Activated CD4-positive, alpha-beta T cell treated with anti-CD3 and anti-CD28 coated beads, Interleukin-10, Interleukin-2, amounts not matched to agents 100 ng/mL and 50 ng/mL, durations not matched to agents 16 hours and 8 hours (primary cell): ENCODE results near the gene OTX2.
A peak's percentile ranks its signal among the peaks of the same experiment; 100 is the strongest.

ENCODE experiments used
- DNase-seq: peaks from one replicate; pipeline ENCODE4 v3.0.0-alpha.2; 2020

OTX2 gene

DNA sequence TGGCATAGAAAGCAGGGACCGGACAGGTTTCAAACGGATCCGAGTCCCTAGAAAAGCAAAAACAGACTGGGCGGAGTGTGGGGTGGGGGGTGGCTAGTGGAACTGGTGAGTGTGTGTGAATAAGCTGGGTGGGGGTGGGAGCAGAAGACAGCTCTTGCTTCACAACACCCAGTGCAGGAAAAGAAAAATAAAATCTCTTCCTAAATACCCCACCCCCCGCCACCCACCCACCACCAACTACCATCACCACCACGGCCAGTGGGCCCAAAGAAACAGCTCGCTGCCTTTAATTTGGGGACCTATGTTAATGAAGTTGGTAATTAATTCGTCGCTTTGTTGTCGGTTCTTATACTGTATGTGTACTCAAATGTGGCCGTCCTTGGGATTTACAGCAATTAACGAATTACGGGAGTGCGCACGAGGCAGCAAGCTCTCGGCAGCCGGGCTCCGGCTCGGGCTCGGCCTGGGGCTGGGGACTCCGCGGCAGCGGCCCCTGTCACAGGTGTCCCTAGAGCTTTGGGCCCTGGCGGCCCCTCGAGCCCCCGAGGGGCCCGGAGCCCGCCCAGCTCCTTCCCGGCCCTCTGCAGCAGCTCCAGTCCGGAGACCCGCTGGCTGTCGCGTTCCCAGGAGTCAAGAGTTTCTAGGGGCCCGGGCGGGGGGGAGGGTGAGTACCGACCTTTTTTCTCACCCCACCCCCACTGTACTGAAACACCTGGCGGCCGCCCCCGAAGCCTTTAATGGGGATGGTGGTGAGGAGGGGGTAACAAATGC lies 1.5 kb upstream of the OTX2 start:
- no peak for DNase-seq

DNA sequence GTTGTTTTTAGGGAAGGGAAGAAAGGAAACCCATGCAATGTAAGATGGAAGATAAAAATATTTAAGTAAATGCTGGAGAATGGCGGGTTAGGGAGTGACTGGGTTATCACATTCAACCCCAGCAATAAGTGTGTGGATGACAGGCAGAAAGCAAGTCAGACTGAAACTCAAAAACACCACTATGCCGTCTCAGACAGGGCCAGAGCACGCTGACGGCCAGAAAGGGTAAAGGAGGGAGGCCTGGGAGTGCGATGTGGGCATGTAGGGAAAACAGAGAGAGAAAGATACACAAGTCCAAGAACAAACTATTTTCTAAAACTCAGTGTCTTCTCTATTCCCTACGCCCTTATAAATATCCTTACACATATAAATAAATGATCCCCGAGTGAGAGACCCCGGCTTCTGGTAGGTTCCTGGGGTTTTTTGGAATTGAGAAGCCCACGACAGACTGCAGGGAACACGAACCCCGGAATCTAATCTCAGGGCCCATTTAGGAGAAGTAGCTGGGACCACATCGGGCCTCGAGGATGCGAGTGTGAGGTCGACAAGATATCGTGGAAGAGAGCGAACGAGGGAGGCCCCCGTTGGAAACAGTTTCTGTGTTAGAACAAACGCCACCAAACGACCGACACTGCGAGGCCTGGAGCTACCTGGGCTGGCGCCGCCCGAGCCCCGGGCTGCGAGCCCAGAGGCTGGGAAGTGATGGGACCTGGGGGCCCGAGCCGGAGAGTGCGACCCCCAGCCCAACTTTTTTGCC lies 735 bp upstream of the OTX2 start:
- DNase-seq = peak; percentile 30

GRCh38 chr14:56809270-56810146 lies 771 bp downstream of the OTX2 start:
- DNase-seq = no peak

DNA sequence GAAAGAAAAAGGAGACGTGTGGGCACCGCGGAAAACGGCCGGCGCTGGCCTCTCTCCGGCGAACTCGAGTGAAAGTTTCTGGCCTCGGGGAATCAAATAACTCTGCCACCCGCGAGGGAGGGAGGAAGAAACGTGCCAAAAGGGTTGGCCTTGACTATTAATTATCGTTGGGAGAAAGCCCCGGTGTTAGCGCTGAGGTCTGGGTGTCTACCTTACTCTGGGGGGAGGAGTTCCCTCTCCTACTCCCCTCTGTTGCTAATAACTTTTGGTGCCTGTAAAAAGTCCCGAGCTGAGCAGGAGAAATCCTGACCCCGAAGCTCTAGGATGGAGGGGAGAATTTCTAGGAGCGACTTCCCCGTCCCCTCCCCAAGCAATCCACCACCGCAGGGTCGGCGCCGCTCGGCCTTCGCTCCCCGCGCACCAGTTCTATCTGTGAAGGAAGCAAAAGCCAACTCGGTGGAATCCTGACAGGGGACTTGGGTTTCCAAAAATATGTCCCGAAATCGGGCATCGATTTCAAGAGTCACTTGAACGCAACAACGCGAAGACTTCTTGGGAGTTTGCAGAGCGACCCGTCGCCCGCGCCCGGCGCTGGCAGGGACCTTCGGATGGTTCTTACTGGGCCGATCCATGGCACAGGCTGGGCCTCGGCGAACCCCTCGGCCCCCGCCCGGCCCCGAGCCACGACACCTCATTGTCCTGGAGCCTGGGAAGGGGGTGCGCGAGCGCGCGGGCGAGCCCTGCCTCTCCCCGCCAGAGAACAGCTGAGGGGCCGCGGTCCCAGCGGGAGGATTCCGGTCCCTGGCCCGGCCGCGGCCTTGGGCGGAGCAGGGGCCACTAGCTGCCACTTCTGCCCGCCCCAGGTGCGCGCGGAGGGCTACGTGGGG lies 1.7 kb downstream of the OTX2 start:
- no peak for DNase-seq

- no peak for DNase-seq
These were observed 2.2 kb downstream of the OTX2 start for GRCh38 chr14:56808110-56808382.

DNA sequence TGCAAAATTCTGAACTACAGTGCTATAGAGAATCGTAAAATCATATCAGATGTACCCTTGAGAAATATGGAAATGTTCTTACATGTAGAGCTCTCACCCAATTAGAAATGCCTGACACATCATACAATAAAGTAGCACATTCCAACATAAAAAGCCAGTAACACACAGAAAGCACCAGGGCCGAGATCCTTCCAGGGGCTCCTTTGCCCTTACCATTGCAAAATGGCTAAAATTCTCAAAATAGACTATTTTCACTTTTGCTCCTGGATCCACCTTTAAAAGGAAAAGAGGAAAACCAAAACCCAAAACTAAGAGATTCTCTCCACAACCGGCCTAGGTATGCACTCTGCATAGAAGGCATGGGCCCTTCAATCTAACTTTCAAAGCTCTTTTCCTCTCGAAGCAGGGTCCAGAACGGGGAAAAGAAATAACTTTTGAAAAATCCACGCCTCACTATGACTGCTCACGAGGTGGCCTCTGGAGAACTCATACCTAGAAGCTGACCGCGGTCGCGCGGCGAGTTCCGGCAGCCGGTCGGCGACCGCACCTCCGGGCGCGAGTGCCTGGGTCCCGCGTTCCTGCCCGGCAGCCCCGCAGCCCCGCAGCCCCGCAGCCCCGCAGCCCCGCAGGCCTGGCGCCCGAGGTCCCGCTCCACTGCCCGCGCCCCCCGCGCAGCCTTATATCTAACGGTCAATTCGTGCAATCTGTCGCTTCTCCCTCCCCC lies 2.7 kb downstream of the OTX2 start:
- DNase-seq = no peak

DNA sequence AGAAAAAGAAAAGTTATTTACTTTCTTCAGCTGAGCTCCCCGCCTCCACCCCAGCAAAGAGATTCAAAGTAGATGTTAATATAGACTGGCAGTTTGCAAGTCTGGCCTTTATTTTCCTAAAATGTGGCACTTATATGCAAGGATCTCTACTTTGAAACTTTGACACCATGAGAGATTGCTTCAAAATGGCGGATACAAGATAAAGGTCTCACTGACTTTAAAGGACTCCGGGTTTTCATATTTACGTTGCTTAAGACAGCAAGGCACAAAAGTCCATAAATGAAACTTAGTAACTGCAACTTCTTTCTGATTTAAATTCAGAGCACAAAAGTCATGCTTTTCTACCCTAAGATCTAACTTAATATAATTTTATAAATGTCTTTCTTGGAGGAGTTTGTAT lies 3.5 kb downstream of the OTX2 start:
- DNase-seq = no peak

DNA sequence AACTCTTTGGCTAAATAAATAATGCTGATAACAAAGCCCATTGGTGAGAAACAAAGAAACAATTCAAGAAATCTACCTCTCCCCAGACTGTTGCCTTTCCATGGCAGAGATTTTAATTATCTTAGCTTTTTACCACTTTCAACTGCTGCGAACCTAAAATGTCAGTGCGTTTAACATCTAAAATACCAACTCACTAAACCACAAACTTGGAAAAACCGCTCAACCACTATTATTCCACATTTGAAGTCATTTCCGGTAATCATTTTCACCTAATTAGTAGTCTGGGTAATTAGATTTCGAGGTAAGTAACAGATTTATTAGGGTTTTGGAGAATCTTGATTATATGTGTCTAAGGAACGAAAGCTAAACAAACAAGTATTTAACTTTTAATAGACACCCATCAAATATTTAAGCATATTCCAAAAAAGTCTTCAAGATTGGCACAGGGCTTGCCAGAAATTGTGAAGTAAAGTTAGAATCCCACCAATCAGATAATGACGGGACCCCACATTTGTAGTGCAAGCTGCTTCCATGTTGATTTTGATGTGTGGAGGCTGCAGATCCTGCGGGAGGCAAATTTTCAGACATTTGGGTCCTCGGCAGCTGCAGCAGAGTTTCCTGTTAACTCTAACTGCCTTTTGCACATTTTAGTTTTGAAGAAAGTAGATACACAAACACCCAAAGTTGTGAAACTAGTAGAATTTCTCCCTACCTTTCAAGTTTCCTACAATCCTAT lies 4.1 kb downstream of the OTX2 start:
- DNase-seq = no peak

DNA sequence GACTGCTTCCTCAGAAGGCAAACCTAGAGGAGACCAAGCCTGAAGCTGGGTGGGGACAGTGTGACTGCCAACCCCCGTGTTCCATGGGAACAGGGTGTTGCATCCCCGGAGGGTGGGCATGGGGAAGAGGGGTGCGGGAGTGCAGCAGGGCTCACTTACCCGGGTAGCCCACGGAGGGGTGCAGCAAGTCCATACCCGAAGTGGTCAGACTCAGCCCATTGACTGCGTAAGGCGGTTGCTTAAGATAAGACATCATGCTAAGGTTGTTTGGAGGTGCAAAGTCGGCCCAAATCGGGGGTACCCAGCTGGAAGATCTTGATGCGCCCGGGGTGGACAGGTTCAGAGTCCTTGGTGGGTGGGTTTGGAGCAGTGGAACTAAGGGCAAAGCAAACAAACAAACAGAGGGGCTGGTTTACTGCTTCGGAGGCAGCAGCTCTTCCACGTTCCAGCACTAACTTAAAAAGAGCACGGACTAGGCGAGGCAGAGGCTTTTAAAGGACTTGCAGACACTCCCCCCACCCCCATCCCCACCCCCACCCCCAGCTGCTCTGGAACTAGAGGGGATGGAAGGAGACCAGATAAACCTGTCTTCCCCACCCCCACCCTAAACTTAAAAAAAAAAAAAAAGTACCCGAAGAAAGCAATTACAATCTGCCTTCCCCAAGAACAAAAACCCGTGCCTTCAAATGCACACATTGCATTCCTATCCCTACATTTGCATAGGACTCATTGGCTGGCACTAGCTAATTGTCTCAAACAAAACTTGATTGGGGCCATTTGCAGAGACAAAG lies 4.9 kb downstream of the OTX2 start:
- no peak for DNase-seq

GRCh38 chr14:56803816-56804535 lies 6.3 kb downstream of the OTX2 start:
- no peak for DNase-seq

- no peak for DNase-seq
These were observed 8.4 kb downstream of the OTX2 start for GRCh38 chr14:56801920-56802319.

GRCh38 chr14:56799343-56799645 lies 11.0 kb downstream of the OTX2 start:
- no peak for DNase-seq

DNA sequence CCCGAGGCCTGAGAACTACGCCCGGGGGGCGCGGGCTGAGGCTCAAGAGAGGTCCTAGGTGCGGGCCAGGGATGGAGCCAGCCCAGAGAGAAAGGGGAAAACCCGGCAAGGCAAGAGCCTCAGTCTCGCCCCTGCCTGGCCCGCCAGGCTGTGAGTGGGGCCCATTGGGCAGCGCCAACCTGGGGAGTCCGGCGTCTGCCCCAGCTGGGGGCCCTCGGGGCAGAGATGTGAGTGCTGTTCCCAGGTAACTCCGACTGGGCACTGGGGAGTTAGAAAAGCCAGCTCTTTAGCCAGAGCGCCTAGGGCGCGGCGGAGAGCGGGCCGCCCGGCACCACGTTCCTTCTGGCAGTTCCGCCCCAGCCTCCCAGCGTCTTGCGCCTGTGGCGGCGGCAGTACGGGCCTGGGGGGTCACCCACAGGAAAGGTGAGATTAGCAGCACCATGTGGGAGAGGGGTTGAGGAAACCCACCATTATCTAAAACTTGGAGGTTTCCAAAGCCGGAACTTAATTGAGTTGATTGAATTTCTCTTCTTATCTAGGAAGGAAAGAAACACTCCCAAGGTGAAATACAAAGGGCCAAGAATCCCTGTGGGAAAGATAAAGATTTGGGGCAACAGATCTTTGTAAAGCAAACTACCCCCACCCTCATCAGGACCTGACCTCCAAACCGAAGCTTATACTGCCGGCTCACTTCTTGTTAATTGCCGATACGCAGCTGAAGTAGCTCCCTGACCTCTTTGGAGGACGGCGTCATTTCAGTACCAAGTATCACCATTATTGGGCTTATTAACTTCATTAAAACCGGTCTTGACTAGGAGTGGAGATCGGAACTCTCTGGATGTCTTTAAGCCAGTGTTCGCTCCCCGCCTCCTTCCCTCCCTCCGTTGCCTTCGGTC lies 11.6 kb downstream of the OTX2 start:
- no peak for DNase-seq

DNA sequence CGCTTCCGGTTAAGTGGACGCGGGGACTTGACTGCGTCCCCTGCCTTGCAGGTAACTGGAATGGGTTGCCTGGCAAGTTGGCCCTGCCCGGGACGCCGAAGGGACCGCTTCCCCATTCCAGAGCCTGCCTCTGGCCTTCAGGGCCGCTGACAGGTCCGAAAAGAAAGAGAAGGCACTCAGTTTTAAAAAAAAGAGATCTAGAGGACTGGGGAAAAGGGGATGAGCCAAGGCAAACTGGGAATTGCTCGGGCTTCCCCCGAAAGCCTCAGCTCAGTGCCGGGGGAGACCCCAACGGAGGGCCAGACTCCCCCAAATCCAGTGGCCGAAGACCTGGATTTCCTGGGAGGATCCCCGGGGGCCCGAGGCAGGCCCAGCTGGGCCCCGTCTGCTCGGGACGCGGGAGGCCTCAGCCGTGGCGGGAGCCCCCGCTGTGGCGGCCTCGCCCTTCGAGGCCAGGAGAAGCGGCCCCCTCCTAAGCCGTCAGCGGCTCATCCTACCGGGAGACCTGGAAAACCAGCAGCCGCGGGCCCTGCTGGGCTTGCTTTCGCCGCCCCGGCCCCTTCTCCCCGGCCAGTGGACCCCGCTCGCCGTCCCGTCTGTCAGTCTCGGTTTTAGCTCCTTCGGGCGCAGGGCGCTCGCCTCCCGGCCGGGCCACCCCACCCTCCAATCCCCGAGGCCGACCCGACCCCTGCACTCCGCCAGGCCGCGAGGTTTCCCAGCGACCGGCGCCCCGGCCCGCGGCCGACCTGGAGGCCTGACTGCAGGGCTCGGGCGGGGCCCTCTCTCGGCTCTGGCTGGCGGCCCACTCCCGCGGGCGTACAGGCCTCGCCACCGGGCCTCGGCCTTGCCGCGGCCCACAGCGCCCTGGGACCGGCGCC lies 12.5 kb downstream of the OTX2 start:
- no peak for DNase-seq

DNA sequence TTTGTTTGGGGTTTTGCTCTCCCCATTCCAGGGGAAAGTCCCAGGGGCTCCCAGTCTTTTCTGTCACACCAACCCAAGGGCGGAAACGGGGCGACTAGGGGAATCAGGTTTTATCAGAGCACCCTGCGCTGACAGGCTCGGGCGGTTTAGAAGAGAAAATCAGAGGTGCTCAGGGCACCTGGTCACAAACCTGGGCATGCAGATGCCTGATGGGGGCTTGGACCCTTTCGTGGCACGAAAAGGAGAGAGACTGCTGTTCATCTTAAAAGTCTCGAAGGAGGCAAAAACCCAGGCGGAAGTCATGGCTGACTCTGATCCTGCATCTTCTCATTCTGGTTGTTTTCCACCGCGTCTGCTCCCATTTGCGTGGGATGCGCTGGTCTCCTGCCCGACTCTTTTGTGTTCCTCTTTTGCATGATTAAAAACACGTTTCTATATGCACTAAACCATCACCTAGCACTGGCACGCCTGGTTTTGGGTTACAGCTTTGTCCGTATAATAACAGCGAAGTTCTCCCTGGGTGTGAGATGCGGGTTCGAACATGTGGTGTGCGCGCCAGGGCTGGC lies 13.2 kb downstream of the OTX2 start:
- DNase-seq = no peak

DNA sequence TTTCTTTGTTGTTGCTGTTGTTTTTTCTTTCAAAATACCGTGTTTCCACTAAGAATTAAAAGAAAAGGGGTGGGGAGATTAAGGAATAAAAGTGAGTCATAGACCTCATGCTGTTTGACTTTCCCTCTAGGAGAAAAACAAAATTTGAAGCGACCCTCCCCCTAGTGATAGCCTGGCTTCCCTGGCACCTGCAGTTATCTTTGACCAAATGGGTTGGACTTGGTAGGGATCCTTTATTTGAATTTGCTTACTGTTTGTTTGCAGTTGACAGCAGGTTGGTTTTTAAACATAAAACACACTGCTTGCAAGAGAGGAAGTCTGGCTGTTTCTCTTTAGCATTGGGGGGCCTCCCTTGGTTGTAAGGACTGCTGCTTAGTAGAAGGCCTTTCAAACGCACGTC lies 14.0 kb downstream of the OTX2 start:
- DNase-seq = no peak

GRCh38 chr14:56795284-56795622 lies 15.0 kb downstream of the OTX2 start:
- DNase-seq = no peak
